KOPT-K1 (cell line): ENCODE data around the gene KIF26A.

ENCODE experiments used
- H3K27ac ChIP-seq: fragments of 200-600 bp; sonication (generic); 2 replicates; pipeline ENCODE4 v1.5.1; 2016; ENCODE audit warnings: antibody characterized with exemption, mild to moderate bottlenecking, low read depth, low read length; ENCODE audit not compliant: poor library complexity, severe bottlenecking
- H3K36me3 ChIP-seq: fragments of 200-600 bp; sonication (generic); 2 replicates; pipeline ENCODE4 v1.5.1; 2017; ENCODE audit warnings: antibody characterized with exemption, mild to moderate bottlenecking, low read length, moderate library complexity; ENCODE audit not compliant: insufficient read depth
- H3K9me3 ChIP-seq: fragments of 200-600 bp; sonication (generic); 2 replicates; pipeline ENCODE4 v1.5.1; 2017; ENCODE audit warnings: antibody characterized with exemption, low read length, mild to moderate bottlenecking; ENCODE audit not compliant: insufficient read depth, poor library complexity, severe bottlenecking

Gene KIF26A

DNA sequence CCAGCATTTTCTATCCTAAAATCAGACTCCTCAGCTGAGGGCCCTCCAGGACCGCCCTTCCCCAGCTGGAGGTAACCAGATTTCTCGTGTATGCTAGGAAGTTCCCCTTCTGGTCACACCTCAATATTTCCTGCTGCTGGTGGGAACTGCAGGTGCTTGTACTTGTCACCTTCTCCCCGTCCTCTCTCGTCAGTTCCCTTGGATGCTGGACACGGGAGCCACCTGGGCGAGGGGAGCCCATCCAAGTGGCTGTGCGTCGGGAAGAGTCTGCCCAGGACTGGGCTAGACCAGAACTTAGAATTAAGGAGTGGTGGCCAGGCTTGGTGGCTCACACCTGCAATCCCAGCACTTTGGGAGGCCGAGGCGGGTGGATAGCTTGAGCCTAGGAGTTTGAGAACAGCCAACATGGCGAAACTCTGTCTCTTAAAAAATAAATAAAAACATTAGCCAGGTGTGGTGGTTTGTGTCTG, 23.2 kb upstream of the KIF26A start:
- Histone ChIP-seq H3K27ac (no peak overlapping the region), H3K9me3 (no peaks in the 10 kb centered on the region), H3K36me3 (no peaks in the 10 kb centered on the region)

DNA sequence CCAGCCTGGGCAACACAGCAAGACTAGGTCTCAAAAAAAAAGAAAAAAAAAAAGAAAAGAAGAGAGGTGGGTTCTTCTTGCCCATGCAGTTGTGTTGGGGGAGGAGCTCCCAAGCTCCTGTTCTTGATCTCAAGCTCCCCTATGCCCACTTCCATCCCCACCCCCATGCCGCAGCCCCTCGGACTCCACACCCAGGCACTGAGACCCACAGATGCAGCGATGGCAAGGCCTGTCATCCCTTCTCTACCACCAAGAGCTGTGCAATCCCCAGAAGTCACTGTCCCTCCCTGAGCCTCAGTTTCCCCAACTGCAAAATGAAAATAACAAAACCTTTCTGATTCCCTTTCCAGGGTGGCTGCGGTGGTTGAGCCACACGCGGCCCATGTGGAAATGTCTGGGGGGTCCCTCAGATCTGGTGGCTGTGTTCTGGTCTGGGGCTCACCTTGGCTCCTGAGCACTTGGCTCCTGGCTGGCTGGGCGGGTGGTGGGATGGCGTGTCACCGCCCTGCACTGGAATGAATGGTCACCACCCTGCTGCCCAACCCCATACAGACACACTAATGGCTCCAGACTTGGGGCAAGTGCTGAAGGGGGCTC, 22.6 kb upstream of the KIF26A start:
- H3K36me3 ChIP-seq: no peaks in the 10 kb centered on the region
- no peak overlapping the region for H3K27ac ChIP-seq
- no peaks in the 10 kb centered on the region for H3K9me3 ChIP-seq

DNA sequence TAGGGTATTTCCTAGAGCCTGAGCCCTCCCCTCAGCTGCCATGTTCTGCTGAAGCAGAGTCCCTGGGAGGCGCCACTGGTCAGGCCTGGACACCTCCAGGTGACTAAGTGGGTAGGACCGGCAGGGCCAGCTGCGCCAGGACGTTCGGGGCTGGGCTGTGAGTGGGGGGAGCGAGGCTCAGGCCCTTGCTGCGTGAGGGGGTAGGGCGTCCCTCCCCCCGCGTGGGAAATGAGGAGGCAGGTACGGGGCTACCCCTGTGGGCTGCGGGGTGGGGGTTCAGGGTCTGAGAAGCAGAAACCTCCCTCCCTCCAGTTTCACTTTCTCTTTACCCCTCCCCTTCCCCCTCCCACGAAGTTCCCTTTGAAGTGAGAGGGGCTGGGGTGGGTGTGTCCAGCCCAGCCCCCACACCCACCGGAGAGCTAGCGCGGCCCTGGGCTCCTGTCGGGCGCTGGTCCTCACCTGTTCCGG, 22.1 kb upstream of the KIF26A start:
- Histone ChIP-seq H3K36me3 (no peaks in the 10 kb centered on the region), H3K27ac (no peak overlapping the region), H3K9me3 (no peaks in the 10 kb centered on the region)

DNA sequence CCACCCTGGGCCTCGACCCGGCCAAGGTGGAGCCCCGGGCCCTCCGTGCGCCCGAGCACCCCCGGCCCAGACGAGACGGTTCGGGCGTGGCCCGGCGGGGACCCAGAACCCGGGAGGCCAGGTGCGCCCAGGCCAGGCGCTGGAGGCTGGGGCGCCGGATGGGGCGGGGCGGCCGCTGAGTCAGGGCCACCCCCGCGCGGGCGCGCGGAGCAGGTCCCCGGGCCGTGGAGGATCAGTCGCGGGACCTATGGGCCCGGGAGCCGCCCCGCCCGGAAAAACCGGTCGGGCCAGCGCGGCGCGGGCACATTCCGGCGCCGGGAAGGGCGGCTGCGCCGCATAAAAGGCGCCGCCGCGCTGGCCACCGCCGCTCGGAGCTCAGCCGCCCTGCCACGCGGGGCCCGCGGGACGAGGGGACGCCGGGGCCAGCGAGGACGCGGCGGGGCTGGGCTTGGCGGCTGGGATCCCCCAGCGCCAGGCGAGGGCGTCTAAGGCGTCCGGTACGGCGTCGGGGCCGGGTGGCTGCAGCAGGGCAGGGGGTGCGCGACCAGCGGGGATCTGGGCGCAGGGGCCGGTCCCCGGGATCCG, 21.5 kb upstream of the KIF26A start:
- Histone ChIP-seq H3K27ac (no peak overlapping the region), H3K36me3 (no peaks in the 10 kb centered on the region), H3K9me3 (no peaks in the 10 kb centered on the region)

DNA sequence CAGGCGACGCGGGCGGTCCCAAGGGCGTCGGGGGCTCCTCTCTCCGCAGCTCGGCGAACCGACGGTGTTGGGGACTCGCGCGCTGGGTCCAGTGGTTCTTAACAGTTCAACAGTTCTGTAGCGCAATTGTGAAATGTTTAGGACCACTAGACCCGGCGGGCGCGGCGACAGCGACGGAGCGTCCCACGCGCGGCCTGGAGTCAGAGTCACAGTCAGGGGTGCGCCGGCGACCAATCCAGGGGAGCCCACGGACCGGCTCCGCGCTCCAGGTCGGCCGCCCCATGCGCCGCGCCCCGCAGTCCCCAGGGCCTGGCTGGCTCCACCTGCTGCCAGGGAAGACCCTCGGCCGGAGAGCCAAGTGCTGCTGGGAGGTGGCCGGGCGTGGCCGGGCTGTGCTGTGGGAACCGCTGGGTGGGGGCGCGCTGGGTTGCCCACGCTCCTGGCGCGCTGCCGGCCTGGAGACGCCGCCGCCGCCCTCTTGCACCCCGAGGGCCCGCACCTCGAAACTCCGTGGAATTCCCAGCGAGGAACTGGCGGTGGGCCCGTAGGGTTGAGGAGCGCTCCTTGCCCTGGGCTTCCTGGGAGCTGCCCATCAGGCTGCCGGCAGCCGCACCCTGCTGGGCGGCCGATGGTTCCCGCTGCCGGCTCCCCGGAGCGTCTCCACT, 20.9 kb upstream of the KIF26A start:
- no peak overlapping the region for H3K27ac ChIP-seq
- no peaks in the 10 kb centered on the region for H3K36me3 ChIP-seq

DNA sequence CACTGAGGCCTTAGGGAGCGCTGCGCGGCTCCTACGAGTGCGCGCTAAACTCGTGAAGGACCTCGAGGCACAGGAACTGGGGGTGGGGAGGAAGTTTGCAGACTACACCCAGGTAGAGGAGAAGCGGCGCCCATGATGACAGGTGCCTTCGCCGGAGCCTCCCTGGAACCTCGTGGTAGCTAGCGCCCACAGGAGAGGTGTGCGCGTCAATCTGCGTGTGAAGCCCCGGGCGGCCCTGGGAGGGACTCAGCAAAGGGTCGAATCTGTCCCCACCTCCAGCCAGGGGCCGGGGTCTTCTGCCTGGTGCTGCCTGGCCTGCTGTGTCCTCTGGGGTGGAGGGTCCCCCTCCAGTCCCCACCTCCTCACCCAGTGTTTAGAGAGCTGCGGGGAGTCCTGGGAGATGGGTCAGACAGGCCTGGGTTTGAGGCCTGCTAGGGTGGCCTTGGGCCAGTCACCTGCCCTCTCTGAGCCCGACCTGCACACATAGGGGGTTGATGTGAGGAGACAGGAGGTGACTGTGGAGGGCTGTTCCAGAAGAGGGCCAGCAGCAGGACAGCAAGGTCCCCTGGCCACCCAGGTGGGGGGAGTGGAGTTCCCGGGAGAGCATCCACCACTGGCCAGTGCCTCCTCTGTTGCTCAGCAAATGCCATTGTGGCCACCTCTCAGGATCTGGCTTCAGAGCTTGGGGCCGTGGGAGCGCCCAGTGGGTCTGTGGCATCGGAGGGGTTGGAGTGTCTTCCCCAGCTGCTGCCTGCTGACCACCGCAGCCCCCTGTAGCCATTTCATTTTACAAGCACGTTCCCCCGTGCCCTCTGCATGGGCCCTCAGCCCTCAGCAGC, 20.2 kb upstream of the KIF26A start:
- Histone ChIP-seq H3K27ac (no peak overlapping the region), H3K9me3 (peaks cover 4% of the 10 kb centered on the region), H3K36me3 (no peaks in the 10 kb centered on the region)

More for the DNA sequence above, 20.9 kb upstream of the KIF26A start:
- no peaks in the 10 kb centered on the region for H3K9me3 ChIP-seq

DNA sequence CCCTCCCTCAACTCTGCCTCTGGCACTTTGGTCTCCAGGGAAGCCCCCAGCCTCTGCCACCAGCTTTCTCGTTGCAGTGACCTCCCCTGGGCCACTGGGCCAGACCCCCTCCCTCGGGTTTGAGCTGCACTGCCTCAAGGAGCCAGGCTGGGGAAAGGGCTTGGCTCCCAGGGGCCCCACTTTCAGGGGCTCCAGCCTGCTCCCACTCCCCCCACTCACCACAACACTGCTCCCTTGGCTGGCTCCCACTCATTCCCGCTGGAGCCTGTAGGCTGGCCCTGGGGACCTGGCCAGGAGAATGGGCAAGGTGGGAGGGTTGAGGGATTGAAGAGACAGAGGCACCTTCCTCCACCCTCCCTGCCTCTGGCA, 19.3 kb upstream of the KIF26A start:
- no peak overlapping the region for H3K27ac ChIP-seq
- H3K9me3 ChIP-seq: peaks cover 13% of the 10 kb centered on the region

DNA sequence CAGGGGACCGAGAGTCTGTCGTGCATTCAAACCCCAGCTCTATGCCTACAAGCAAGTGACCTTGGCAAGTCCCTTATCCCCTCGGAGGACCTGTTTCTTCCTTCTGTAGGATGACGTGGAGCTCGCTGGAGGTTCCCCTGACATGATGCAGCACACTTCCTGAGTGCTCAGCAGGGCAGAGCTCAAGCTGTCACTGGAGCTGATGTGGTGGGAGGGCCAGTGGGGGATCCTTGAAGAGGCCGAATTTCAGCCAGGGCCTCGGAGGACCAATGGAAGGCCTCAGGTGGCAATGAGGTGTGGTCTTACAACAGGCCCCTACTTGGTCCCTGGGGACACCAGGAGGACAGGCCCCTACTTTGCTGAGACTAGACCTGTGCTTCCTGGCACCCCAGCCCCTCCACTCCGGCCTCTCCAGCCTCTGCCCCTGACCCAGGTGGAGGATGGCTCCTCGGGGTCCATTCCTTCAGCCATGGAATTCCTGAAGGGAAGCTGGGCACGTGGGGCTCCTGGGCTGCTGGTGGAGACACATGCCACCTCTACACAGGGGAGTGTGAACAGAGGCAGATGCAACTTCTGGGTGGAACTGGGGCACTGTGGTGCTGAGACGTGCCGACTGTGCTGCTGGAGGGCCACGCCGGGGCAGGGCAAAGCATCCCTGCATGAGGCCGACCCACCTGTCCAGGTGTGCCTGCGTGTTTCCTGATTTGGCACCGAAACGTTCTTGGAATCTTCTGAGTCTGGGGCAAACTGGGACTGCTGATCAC, 18.7 kb upstream of the KIF26A start:
- H3K27ac ChIP-seq: no peak overlapping the region
- peaks cover 18% of the 10 kb centered on the region for H3K9me3 ChIP-seq
- no peaks in the 10 kb centered on the region for H3K36me3 ChIP-seq

More for the DNA sequence above, 19.3 kb upstream of the KIF26A start:
- H3K36me3 ChIP-seq: no peaks in the 10 kb centered on the region

DNA sequence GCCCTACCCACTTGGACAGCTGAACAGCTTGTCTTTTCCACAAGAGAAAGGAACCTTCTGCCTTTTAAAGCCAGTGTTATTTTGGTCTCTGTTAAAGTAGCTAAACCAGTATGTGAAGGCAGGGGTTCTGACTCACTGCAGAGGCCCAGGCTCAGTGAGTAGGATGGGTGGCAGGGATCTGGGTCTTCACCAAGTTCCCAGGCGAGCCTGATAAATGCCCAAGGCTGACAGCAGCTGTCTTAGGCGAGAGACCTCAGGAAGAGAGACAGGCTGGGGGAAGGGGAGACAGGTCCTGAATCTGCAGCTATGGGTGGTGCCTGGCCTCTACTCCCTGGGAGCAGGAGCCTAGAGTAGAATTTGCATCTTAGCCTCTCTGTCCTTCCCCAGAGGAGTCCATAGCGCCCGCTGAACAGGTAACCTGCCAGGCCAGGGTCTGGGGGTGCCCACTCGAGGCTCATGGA, 18.1 kb upstream of the KIF26A start:
- Histone ChIP-seq H3K9me3 (peaks cover 24% of the 10 kb centered on the region), H3K27ac (no peak overlapping the region)

DNA sequence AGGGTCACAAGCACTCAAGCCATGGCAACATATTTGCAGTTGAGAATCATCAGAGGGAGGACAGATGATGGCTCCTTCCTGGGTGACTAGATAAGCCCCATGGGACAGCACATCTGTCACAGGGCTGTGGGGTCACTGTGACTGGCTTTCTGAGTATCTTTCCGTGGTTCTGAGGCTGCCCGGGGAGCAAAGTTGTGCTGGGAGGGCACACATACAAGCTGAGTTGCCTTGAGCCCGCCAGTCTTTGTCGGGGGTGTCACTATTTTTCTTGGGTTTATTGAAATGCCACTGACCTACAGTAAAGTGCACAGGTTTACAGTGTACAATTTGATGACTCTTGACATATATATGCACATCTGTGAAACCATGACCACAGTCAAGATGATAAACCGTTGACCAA, 17.2 kb upstream of the KIF26A start:
- Histone ChIP-seq H3K36me3 (no peaks in the 10 kb centered on the region), H3K9me3 (peaks cover 24% of the 10 kb centered on the region), H3K27ac (no peak overlapping the region)

More for the DNA sequence above, 18.1 kb upstream of the KIF26A start:
- no peaks in the 10 kb centered on the region for H3K36me3 ChIP-seq

DNA sequence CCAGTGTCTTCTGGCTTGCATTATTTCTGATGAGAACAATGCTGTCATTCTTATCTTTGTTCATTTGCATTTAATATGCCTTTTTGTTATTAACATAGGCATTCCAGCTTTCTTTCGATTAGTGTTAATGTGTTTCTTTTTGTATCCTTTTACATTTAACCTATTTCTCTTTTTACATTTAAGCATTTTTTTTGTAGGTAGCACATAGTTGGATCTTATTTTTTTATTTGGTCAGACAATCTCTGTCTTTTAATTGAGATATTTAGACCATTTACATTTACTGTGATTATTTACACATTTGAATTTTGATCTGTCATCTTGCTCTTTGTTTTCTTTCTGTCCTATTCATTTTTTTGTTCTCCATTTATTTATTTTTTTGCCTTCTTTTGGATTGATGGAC, 14.5 kb upstream of the KIF26A start:
- Histone ChIP-seq H3K36me3 (no peaks in the 10 kb centered on the region), H3K27ac (no peak overlapping the region), H3K9me3 (peaks cover 38% of the 10 kb centered on the region)

DNA sequence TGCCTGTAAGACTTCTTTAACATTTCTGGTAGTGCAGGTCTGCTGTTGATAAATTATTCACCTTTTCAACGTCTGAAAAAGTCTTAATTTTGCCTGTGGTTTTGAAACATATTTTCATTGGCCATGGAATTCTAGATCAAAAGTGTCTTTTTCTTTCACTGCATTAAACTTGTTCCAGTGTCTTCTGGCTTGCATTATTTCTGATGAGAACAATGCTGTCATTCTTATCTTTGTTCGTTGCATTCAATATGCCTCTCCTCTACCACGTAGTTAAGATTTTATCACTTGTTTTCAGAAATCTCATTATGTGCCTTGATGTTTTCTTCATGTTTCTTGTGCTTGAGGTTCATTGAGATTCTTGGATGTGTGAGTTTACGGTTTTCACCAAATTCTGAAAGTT, 13.4 kb upstream of the KIF26A start:
- H3K36me3 ChIP-seq: no peaks in the 10 kb centered on the region
- H3K27ac ChIP-seq: no peak overlapping the region
- H3K9me3 ChIP-seq: peaks cover 49% of the 10 kb centered on the region

DNA sequence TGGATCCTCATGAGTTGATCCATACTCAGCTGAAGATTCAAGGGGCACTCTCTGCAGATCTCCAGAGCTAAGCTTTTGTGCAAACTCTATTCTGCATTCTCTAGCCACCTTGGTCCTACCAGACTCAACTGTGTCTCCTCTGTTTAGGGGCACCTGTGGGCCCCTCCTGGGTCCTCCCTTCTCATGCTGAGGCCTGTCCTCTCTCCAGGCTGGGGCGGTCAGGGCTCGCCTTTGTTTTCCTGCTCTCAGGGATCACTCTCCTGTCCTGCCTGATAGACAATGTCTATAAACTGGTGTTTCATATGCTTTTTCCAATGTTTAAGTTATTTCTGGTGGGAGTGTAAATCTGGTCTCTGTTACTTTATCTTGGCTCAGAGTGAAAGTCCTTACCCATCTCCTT, 11.6 kb upstream of the KIF26A start:
- H3K9me3 ChIP-seq: peaks cover 59% of the 10 kb centered on the region
- no peak overlapping the region for H3K27ac ChIP-seq
- H3K36me3 ChIP-seq: no peaks in the 10 kb centered on the region

DNA sequence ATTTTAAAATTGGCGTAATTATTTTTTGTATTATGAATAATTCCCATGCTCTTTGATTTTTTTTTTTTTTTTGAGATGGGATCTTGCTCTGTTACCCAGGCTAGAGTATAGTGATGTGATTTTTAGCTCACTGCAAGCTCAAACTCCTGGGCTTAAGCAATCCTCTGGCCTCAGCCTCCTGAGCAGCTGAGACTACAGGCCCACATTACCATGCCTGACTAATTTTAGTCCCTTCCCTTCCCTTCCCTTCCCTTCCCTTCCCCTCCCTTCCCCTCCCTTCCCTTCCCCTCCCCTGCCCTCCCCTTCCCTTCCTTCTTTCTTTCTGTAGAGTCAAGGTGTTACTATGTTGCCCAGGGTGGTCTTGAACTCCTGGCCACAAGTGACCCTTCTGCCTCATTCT, 9.4 kb upstream of the KIF26A start:
- H3K9me3 ChIP-seq: peaks cover 48% of the 10 kb centered on the region
- no peak overlapping the region for H3K27ac ChIP-seq

More for the DNA sequence above, 9.4 kb upstream of the KIF26A start:
- no peaks in the 10 kb centered on the region for H3K36me3 ChIP-seq
